Glutamatergic neuron (in vitro differentiated cells): ENCODE results near the gene AGTRAP. TPM values are rescaled to one million over a fixed set of nuclear protein-coding genes. Genes with fewer than 3 reads are reported as not detected.

Experiments
- DNase-seq: peaks from one replicate; pipeline ENCODE4 v3.0.0; 2022
- H3K27ac Mint-ChIP-seq: one replicate; pipeline ENCODE4 v1.8.0; 2020; ENCODE audit warnings: mild to moderate bottlenecking, mixed read lengths, inconsistent platforms; ENCODE audit not compliant: unreplicated experiment
- H3K27me3 Mint-ChIP-seq: one replicate; pipeline ENCODE4 v1.8.0; 2020; ENCODE audit warnings: mild to moderate bottlenecking, moderate library complexity, mixed read lengths, inconsistent platforms; ENCODE audit not compliant: unreplicated experiment
- H3K36me3 Mint-ChIP-seq: one replicate; pipeline ENCODE4 v1.8.0; 2020; ENCODE audit warnings: mild to moderate bottlenecking, mixed read lengths, inconsistent platforms; ENCODE audit not compliant: unreplicated experiment
- H3K4me1 Mint-ChIP-seq: one replicate; pipeline ENCODE4 v1.8.0; 2020; ENCODE audit warnings: mild to moderate bottlenecking, low read depth, mixed read lengths, inconsistent platforms; ENCODE audit not compliant: unreplicated experiment
- H3K4me3 Mint-ChIP-seq: one replicate; pipeline ENCODE4 v1.8.0; 2020; ENCODE audit warnings: mild to moderate bottlenecking, mixed read lengths, inconsistent platforms; ENCODE audit not compliant: unreplicated experiment
- H3K9me3 Mint-ChIP-seq: one replicate; pipeline ENCODE4 v1.8.0; 2020; ENCODE audit warnings: mild to moderate bottlenecking, moderate library complexity, mixed read lengths, inconsistent platforms; ENCODE audit not compliant: unreplicated experiment
- total RNA-seq: library from RNA; stranded (reverse); fragmentation: NEBNext Ultra II Directional; extraction: Animal tissue kit (Norgen Biotek cat#: 25700); gene quantifications from one replicate; pipeline ENCODE4 v1.2.1, GENCODE V29; 2021; ENCODE audit not compliant: unreplicated experiment
- TF ChIP-seq, protein P1 (sequence below): fragments of 200-600 bp; sonication (generic); IDR thresholded peaks from one replicate; pipeline ENCODE4 v1.5.0; 2021; ENCODE audit not compliant: partially characterized antibody, unreplicated experiment

Gene AGTRAP
- total RNA-seq, 1 donor from 2014 or later = 6.1 TPM

DNA sequence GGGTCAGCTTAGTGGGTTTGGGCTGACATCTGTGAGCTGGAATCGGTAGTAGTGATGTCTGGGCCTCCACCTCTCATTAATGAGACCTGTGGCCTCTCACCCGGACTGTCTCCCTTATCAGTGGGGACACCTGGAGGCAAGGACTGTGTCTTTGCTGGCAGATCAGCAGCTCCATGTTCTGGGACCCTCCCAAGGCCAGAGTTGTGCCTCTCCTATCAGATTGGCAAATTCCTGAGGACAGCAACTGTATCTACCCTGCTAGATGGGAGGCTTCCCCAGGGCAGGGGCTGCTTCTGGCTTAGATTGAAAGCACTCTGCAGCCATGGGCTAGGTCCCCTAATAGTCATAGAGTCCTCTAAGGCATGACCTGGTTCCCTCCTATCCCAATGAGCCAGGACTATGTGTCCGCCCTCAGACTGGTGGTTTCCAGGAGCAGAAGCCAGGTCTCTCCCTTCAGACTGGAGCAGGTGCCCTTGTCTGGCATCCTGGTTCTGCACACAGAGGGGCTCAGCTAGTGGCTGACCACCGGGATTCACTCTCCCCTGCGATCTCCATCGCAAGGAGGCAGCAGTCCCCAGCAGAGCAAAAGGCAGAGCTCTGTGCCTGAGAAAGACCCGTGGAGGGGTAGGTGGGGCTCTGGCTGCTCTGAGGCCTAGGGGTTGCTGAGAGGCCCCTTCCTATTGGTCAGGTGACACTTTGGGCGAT, 38.6 kb upstream of the AGTRAP start:
- no peak for DNase-seq
- H3K9me3 Mint-ChIP-seq = peaks cover 2% of the 10 kb centered on the region
- TF ChIP-seq, protein P1, sequence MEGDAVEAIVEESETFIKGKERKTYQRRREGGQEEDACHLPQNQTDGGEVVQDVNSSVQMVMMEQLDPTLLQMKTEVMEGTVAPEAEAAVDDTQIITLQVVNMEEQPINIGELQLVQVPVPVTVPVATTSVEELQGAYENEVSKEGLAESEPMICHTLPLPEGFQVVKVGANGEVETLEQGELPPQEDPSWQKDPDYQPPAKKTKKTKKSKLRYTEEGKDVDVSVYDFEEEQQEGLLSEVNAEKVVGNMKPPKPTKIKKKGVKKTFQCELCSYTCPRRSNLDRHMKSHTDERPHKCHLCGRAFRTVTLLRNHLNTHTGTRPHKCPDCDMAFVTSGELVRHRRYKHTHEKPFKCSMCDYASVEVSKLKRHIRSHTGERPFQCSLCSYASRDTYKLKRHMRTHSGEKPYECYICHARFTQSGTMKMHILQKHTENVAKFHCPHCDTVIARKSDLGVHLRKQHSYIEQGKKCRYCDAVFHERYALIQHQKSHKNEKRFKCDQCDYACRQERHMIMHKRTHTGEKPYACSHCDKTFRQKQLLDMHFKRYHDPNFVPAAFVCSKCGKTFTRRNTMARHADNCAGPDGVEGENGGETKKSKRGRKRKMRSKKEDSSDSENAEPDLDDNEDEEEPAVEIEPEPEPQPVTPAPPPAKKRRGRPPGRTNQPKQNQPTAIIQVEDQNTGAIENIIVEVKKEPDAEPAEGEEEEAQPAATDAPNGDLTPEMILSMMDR = no peak
- H3K4me1 Mint-ChIP-seq = peaks cover 33% of the 10 kb centered on the region
- peaks cover 9% of the 10 kb centered on the region for H3K27me3 Mint-ChIP-seq
- peak overlapping the region; percentile 57 for H3K27ac Mint-ChIP-seq
- H3K36me3 Mint-ChIP-seq = no peaks in the 10 kb centered on the region
- no peak overlapping the region for H3K4me3 Mint-ChIP-seq

DNA sequence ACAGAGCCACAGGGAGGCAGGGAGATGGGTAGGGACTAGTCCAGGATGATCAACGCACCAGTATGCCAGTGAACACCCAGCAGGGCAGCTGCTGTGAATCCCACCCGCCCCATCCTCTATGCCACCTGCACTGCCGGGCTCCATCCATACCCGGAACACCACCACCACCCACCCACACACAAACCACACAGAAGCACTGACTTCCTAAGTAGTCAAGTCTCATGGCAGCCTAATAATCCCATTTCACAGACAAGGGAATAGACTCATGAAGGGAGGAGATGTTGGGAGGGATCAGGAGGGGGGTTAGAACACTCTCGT, 38.1 kb upstream of the AGTRAP start:
- H3K27me3 Mint-ChIP-seq = peaks cover 8% of the 10 kb centered on the region
- DNase-seq = no peak

GRCh38 chr1:11700601-11701467, 35.1 kb upstream of the AGTRAP start:
- peak overlapping the region; percentile 88 for H3K27ac Mint-ChIP-seq
- peaks cover 1% of the 10 kb centered on the region for H3K9me3 Mint-ChIP-seq
- no peaks in the 10 kb centered on the region for H3K27me3 Mint-ChIP-seq
- peak overlapping the region; percentile 79 for H3K4me3 Mint-ChIP-seq
- peak; percentile 87 for DNase-seq
- TF ChIP-seq, protein P1 = no peak
- H3K36me3 Mint-ChIP-seq = no peaks in the 10 kb centered on the region
- H3K4me1 Mint-ChIP-seq = peaks cover 46% of the 10 kb centered on the region

More for the DNA sequence above, 38.1 kb upstream of the AGTRAP start:
- H3K4me3 Mint-ChIP-seq = no peak overlapping the region
- no peaks in the 10 kb centered on the region for H3K36me3 Mint-ChIP-seq
- peaks cover 2% of the 10 kb centered on the region for H3K9me3 Mint-ChIP-seq
- peaks cover 33% of the 10 kb centered on the region for H3K4me1 Mint-ChIP-seq
- H3K27ac Mint-ChIP-seq = peak overlapping the region; percentile 57
- TF ChIP-seq, protein P1 = no peak

DNA sequence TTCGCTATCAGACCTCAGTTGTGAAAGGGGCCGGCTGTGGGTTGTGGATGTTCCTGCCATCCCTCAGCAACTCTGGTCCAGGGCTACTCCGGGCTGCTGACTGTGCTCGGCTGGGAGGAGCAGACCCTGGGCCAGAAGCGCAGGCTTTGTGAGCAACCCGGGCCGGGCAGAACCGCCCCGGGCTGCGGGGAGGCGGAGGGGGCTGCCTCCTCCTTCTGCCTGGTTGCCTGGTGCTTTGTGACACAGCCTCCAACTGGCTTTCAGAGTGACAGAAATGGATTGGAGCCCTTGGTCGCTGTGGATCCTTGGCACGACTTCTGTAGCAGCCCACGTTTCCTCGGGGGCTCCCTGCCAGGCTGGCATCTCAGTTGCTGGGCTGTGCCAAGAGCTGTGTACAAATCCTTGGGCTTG, 34.4 kb upstream of the AGTRAP start:
- Mint-ChIP-seq H3K27me3 (no peaks in the 10 kb centered on the region), H3K4me1 (peaks cover 48% of the 10 kb centered on the region), H3K27ac (peak overlapping the region; percentile 88), H3K36me3 (no peaks in the 10 kb centered on the region), H3K9me3 (peaks cover 1% of the 10 kb centered on the region), H3K4me3 (peak overlapping the region; percentile 79)
- TF ChIP-seq, protein P1 = no peak
- DNase-seq = no peak
